K562 (cell line): ENCODE results near the gene RNASE7. TPM values are rescaled to one million over a fixed set of nuclear protein-coding genes. Genes with fewer than 3 reads are reported as not detected.
A peak's percentile ranks its signal among the peaks of the same experiment; 100 is the strongest.

ENCODE experiments used
- BHLHE40 ChIP-seq: IDR thresholded peaks from 2 replicates; pipeline ENCODE4 v1.6.1; 2011; ENCODE audit warnings: low read length, improper control_type of control experiment
- BRD4 ChIP-seq: fragments of 200-600 bp; sonication (generic); IDR thresholded peaks from 2 replicates; pipeline ENCODE4 v1.6.1; 2017; ENCODE audit warnings: inconsistent platforms
- CBX1 ChIP-seq: sonication (generic); IDR thresholded peaks from 2 replicates; pipeline ENCODE4 v1.6.1; 2016; ENCODE audit warnings: antibody characterized with exemption, low read depth, mild to moderate bottlenecking
- CREM ChIP-seq: IDR thresholded peaks from 2 replicates; pipeline ENCODE4 v1.6.1; 2014; ENCODE audit warnings: antibody characterized with exemption, low read depth
- DDX20 ChIP-seq: fragments of 450-650 bp; IDR thresholded peaks from 2 replicates; pipeline ENCODE4 v1.6.1; 2016; ENCODE audit warnings: missing genetic modification characterization, low read depth, mild to moderate bottlenecking, missing compliant biosample characterization, moderate library complexity
- FIP1L1 ChIP-seq: fragments of 200-400 bp; formaldehyde crosslinking; IDR thresholded peaks from 2 replicates; pipeline ENCODE4 v1.6.1; 2018; ENCODE audit warnings: mild to moderate bottlenecking, low read depth, low read length; ENCODE audit not compliant: poor library complexity, severe bottlenecking
- GABPB1 ChIP-seq: sonication (generic); formaldehyde crosslinking; IDR thresholded peaks from 2 replicates; pipeline ENCODE4 v1.8.0; 2022; ENCODE audit warnings: mild to moderate bottlenecking, missing genetic modification reagents
- ID3 ChIP-seq, 2 experiments: fragments of 250-450 bp in 1 of 2; fragments of 450-650 bp in 1 of 2; sonication (Bioruptor Pico) in 1 of 2; IDR thresholded peaks; 2 replicates each; pipeline versions ENCODE4 v1.6.1 to v1.8.0; 2016 to 2021; ENCODE audit warnings: mild to moderate bottlenecking in 2 of 2, moderate library complexity in 2 of 2, missing compliant biosample characterization in 1 of 2, missing genetic modification characterization in 1 of 2
- MAX ChIP-seq: sonication (generic); formaldehyde crosslinking; IDR thresholded peaks from 2 replicates; pipeline ENCODE4 v1.9.0; 2022; ENCODE audit warnings: mild to moderate bottlenecking, missing genetic modification reagents
- MAZ ChIP-seq, 2 experiments: fragments of 450-650 bp in 1 of 2; sonication (generic) in 1 of 2; formaldehyde crosslinking; IDR thresholded peaks in 1 of 2; conservative IDR thresholded peaks in 1 of 2; 2 replicates each; pipeline versions ENCODE4 v1.4.0 to v1.5.0; 2020; ENCODE audit warnings: mild to moderate bottlenecking in 1 of 2, missing genetic modification reagents in 1 of 2
- NRF1 ChIP-seq, 2 experiments: fragments of 450-650 bp; IDR thresholded peaks in 1 of 2; conservative IDR thresholded peaks in 1 of 2; 2 replicates each; pipeline ENCODE4 v1.6.1; 2014; ENCODE audit warnings: mild to moderate bottlenecking in 2 of 2
- PHB ChIP-seq: fragments of 250-450 bp; sonication (Bioruptor Pico); IDR thresholded peaks from 2 replicates; pipeline ENCODE4 v1.5.0; 2021
- SMC3 ChIP-seq: conservative IDR thresholded peaks from 2 replicates; pipeline ENCODE4 v1.6.1; 2011; ENCODE audit warnings: low read depth, low read length, improper control_type of control experiment; ENCODE audit not compliant: insufficient read depth
- TCF7 ChIP-seq: sonication (generic); IDR thresholded peaks from 2 replicates; pipeline ENCODE4 v1.6.1; 2016; ENCODE audit warnings: antibody characterized with exemption, borderline replicate concordance
- TFAP4 ChIP-seq: sonication (generic); formaldehyde crosslinking; IDR thresholded peaks from 2 replicates; pipeline ENCODE4 v1.8.0; 2022; ENCODE audit warnings: missing genetic modification reagents, mild to moderate bottlenecking, moderate library complexity, borderline replicate concordance
- VEZF1 ChIP-seq: fragments of 200-800 bp; sonication (Bioruptor generic); IDR thresholded peaks from 2 replicates; pipeline ENCODE4 v1.6.1; 2017; ENCODE audit warnings: missing genetic modification characterization, missing compliant biosample characterization
- ZBTB17 ChIP-seq: fragments of 450-650 bp; formaldehyde crosslinking; IDR thresholded peaks from 2 replicates; pipeline ENCODE4 v1.4.0; 2020; ENCODE audit warnings: mild to moderate bottlenecking
- ZNF592 ChIP-seq: fragments of 450-650 bp; IDR thresholded peaks from 2 replicates; pipeline ENCODE4 v1.6.1; 2017; ENCODE audit warnings: antibody characterized with exemption, mild to moderate bottlenecking
- polyA plus RNA-seq, 8 experiments: library from polyadenylated mRNA; depleted of rRNA in 4 of 8; stranded (reverse) in 5 of 8; unstranded in 3 of 8; fragments of >200 nt; fragmentation: Nextera tagmentation in 2 of 8; fragmentation: Illumina TruSeq in 1 of 8; extraction: Ambion mirVana in 2 of 8; extraction: Trizol in 1 of 8; gene quantifications; 2 replicates each; pipeline versions ENCODE4 v1.2.1 to v1.2.3, GENCODE V29; 2011 to 2014; ENCODE audit warnings: inconsistent platforms in 1 of 8, missing spikeins in 1 of 8
- total RNA-seq, 7 experiments: library from RNA; depleted of rRNA in 6 of 7; stranded (reverse); fragments of >200 nt in 6 of 7; fragmentation: Illumina TruSeq in 2 of 7; extraction: Trizol in 2 of 7; gene quantifications; 2 replicates each; pipeline versions ENCODE4 v1.2.1 to v1.2.3, GENCODE V29; 2011 to 2021; ENCODE audit warnings: low replicate concordance in 1 of 7

RNASE7 gene
- total and polyA plus RNA-seq, 9 of the 15 experiments (the other 6 are each of a cell fraction or from before 2014, with no cell fraction given) = not detected

GRCh38 chr14:21092273-21093011 lies 50.3 kb downstream of the RNASE7 start (continued):
- TF ChIP-seq VEZF1 (0 out of 2 replicates have a peak, but pooled peaks have one; percentile 21), SMC3 (peak; percentile 99), PHB (CRISPR knock-in tag) (no peak), TFAP4 (CRISPR knock-in tag) (peak; percentile 44; the same call in 1 of the 2 replicates), BRD4 (no peak), ZBTB17 (CRISPR knock-in tag) (no peak), TCF7 (0 out of 2 replicates have a peak, but pooled peaks have one; percentile 38), CREM (peak; percentile 63), GABPB1 (0 out of 2 replicates have a peak, but pooled peaks have one; percentile 50), ID3 (CRISPR knock-in tag; IDR thresholded peaks at IDR 0.05) (no peak), ID3 (tag; IDR thresholded peaks at IDR 0.05) (no peak), NRF1 (conservative IDR thresholded peaks at IDR 0.05 in 1 of 2, IDR thresholded peaks at IDR 0.05 in 1 of 2) (no peak), CBX1 (0 out of 2 replicates have a peak, but pooled peaks have one; percentile 32), BHLHE40 (no peak), FIP1L1 (peak; percentile 60), DDX20 (tag) (no peak), MAZ (CRISPR knock-in tag; conservative IDR thresholded peaks at IDR 0.05 in 1 of 2, IDR thresholded peaks at IDR 0.05 in 1 of 2) (peak in 1 of 2 experiments; percentile 56; a peak in 1 of 4 replicates), ZNF592 (peak; percentile 88), MAX (peak; percentile 35; the same call in 1 of the 2 replicates)
